HepG2 (cell line): Measurements from ENCODE around the gene KDM3B. TPM values are rescaled to one million over a fixed set of nuclear protein-coding genes. Genes with fewer than 3 reads are reported as not detected.

Experiments
- ARHGAP35 ChIP-seq: sonication (generic); formaldehyde crosslinking; IDR thresholded peaks from 2 replicates; pipeline ENCODE4 v1.9.0; 2022; ENCODE audit warnings: mild to moderate bottlenecking, inconsistent platforms, moderate library complexity, missing genetic modification reagents, borderline replicate concordance
- GPN1 ChIP-seq: sonication (generic); formaldehyde crosslinking; IDR thresholded peaks from 2 replicates; pipeline ENCODE4 v1.5.1; 2020; ENCODE audit warnings: missing genetic modification reagents, borderline replicate concordance
- HMG20A ChIP-seq: IDR thresholded peaks from 2 replicates; pipeline ENCODE4 v1.6.1; 2016; ENCODE audit warnings: borderline replicate concordance
- POGZ ChIP-seq: sonication (generic); formaldehyde crosslinking; IDR thresholded peaks from 2 replicates; pipeline ENCODE4 v1.4.0; 2020; ENCODE audit warnings: mild to moderate bottlenecking, missing genetic modification reagents
- RFXAP ChIP-seq: sonication (generic); formaldehyde crosslinking; IDR thresholded peaks from 2 replicates; pipeline ENCODE4 v1.4.0; 2020; ENCODE audit warnings: missing genetic modification reagents, borderline replicate concordance
- SMYD3 ChIP-seq: sonication (generic); formaldehyde crosslinking; IDR thresholded peaks from 2 replicates; pipeline ENCODE4 v1.8.1; 2023; ENCODE audit warnings: mild to moderate bottlenecking, missing genetic modification reagents
- SOX6 ChIP-seq, 2 experiments: fragments of 450-650 bp in 1 of 2; sonication (generic) in 1 of 2; formaldehyde crosslinking in 1 of 2; IDR thresholded peaks; 2 replicates each; pipeline versions ENCODE4 v1.4.0 to v1.6.1; 2017 to 2020; ENCODE audit warnings: antibody characterized with exemption in 1 of 2, mild to moderate bottlenecking in 1 of 2, missing genetic modification reagents in 1 of 2
- SP2 ChIP-seq: sonication (generic); formaldehyde crosslinking; IDR thresholded peaks from 2 replicates; pipeline ENCODE4 v1.5.1; 2020; ENCODE audit warnings: mild to moderate bottlenecking, missing genetic modification reagents
- THAP11 ChIP-seq: IDR thresholded peaks from 2 replicates; pipeline ENCODE4 v1.6.1; 2016; ENCODE audit warnings: missing biosample characterization, missing genetic modification reagents
- ZNF30 ChIP-seq: sonication (generic); formaldehyde crosslinking; IDR thresholded peaks from 2 replicates; pipeline ENCODE4 v1.5.0; 2020; ENCODE audit warnings: mild to moderate bottlenecking, missing genetic modification reagents
- ZNF333 ChIP-seq: sonication (generic); formaldehyde crosslinking; IDR thresholded peaks from 2 replicates; pipeline ENCODE4 v1.4.0; 2020; ENCODE audit warnings: mild to moderate bottlenecking, missing genetic modification reagents, borderline replicate concordance
- ZNF446 ChIP-seq: sonication (generic); formaldehyde crosslinking; IDR thresholded peaks from 2 replicates; pipeline ENCODE4 v1.5.0; 2020; ENCODE audit warnings: mild to moderate bottlenecking, missing genetic modification reagents
- ZNF747 ChIP-seq: sonication (generic); formaldehyde crosslinking; IDR thresholded peaks from 2 replicates; pipeline ENCODE4 v1.8.1; 2023; ENCODE audit warnings: missing genetic modification reagents, mild to moderate bottlenecking, borderline replicate concordance
- ZNF773 ChIP-seq: sonication (generic); formaldehyde crosslinking; IDR thresholded peaks from 2 replicates; pipeline ENCODE4 v1.4.0; 2020; ENCODE audit warnings: missing genetic modification reagents, borderline replicate concordance
- ZNF816 ChIP-seq: sonication (generic); formaldehyde crosslinking; IDR thresholded peaks from 2 replicates; pipeline ENCODE4 v1.8.0; 2022; ENCODE audit warnings: missing genetic modification reagents, mild to moderate bottlenecking, borderline replicate concordance
- polyA plus RNA-seq, 8 experiments: library from polyadenylated mRNA; depleted of rRNA in 3 of 8; stranded (reverse) in 7 of 8; unstranded in 1 of 8; fragments of >200 nt; fragmentation: Illumina TruSeq in 4 of 8; extraction: Trizol in 4 of 8; gene quantifications; 2 replicates each; pipeline versions ENCODE4 v1.2.1 to v1.2.3, GENCODE V29; 2011 to 2016; ENCODE audit warnings: low read depth in 4 of 8, missing spikeins in 1 of 8, mixed read lengths in 1 of 8; ENCODE audit not compliant: insufficient read depth in 1 of 8
- total RNA-seq, 5 experiments: library from RNA; depleted of rRNA; stranded (reverse); fragments of >200 nt; fragmentation: Illumina TruSeq; extraction: Trizol; gene quantifications; 2 replicates each; pipeline ENCODE4 v1.2.3, GENCODE V29; 2016; ENCODE audit warnings: low read depth in 1 of 5
- TF ChIP-seq, protein P1 (sequence below): IDR thresholded peaks from 2 replicates; pipeline ENCODE4 v1.6.1; 2016; ENCODE audit warnings: low read depth, control low read depth
- TF ChIP-seq, protein P2 (sequence below): sonication (generic); formaldehyde crosslinking; IDR thresholded peaks from 2 replicates; pipeline ENCODE4 v1.5.1; 2020; ENCODE audit warnings: missing genetic modification reagents, mild to moderate bottlenecking, borderline replicate concordance
- TF ChIP-seq, protein P3 (sequence below): IDR thresholded peaks from 2 replicates; pipeline ENCODE4 v1.6.1; 2016; ENCODE audit warnings: mild to moderate bottlenecking, missing biosample characterization, missing genetic modification reagents
- TF ChIP-seq, protein P4 (sequence below): sonication (generic); formaldehyde crosslinking; IDR thresholded peaks from 2 replicates; pipeline ENCODE4 v1.5.0; 2020; ENCODE audit warnings: mild to moderate bottlenecking, low read depth, missing genetic modification reagents, borderline replicate concordance
- TF ChIP-seq, protein P5 (sequence below): sonication (generic); formaldehyde crosslinking; IDR thresholded peaks from 2 replicates; pipeline ENCODE4 v1.4.0; 2020; ENCODE audit warnings: missing genetic modification reagents

KDM3B gene
- total and polyA plus RNA-seq, 2 of the 13 experiments (the other 11 are each of a cell fraction or from before 2014, with no cell fraction given), result 19.7 to 34.3 TPM

DNA sequence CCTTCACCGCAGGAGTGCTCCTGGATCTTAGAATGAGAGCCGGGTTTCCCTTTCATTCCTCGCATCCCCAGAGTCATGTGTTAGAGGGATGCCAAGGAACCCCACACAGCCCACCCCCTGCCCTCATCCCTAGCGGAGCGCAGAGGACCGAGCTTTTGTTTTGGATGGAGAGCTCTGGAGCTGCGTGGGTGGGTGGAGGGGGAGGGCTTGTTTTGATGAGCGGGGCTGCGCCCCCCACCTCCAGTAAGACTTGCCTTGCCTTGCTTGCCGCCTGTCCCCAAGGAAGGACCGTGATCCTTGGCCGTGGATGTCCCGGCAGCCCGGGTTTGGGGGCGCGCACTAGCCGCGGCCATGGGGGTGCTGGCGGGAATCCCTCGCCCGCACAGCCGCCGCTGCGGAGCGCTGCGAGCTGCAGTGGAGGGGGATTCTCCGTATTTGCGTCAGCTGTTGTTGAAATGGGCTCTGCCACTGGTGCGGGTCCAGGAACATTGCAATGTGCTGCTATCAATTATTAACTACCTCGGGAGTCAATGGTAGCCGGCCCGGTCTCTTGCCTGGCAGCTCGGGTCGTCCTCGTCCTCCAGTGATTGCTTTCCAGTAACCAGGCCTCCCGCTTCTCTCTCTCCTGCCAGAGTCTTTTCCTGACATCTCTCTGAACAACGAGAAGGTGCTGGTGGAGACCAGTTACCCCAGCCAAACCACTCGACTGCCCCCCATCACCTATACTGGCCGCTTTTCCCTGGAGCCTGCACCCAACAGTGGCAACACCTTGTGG, 113.8 kb downstream of the KDM3B start (continued):
- TF ChIP-seq, protein P1, sequence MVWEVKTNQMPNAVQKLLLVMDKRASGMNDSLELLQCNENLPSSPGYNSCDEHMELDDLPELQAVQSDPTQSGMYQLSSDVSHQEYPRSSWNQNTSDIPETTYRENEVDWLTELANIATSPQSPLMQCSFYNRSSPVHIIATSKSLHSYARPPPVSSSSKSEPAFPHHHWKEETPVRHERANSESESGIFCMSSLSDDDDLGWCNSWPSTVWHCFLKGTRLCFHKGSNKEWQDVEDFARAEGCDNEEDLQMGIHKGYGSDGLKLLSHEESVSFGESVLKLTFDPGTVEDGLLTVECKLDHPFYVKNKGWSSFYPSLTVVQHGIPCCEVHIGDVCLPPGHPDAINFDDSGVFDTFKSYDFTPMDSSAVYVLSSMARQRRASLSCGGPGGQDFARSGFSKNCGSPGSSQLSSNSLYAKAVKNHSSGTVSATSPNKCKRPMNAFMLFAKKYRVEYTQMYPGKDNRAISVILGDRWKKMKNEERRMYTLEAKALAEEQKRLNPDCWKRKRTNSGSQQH, result no peak
- TF ChIP-seq SP2 (no peak), ZNF747 (CRISPR knock-in tag) (no peak), ZNF30 (CRISPR knock-in tag) (no peak), GPN1 (CRISPR knock-in tag) (no peak), RFXAP (CRISPR knock-in tag) (no peak), SMYD3 (CRISPR knock-in tag) (no peak), ZNF816 (no peak), THAP11 (CRISPR knock-in tag) (peak; percentile 49; the same call in 1 of the 2 replicates), SOX6 (IDR thresholded peaks at IDR 0.05) (no peak), SOX6 (CRISPR knock-in tag; IDR thresholded peaks at IDR 0.05) (peak; percentile 30), ZNF446 (CRISPR knock-in tag) (no peak; the same call in 1 of the 2 replicates), ZNF773 (CRISPR knock-in tag) (no peak), ZNF333 (CRISPR knock-in tag) (peak; percentile 79; the same call in 1 of the 2 replicates), POGZ (CRISPR knock-in tag) (no peak), ARHGAP35 (CRISPR knock-in tag) (no peak), HMG20A (CRISPR knock-in tag) (no peak)
- TF ChIP-seq, protein P2, sequence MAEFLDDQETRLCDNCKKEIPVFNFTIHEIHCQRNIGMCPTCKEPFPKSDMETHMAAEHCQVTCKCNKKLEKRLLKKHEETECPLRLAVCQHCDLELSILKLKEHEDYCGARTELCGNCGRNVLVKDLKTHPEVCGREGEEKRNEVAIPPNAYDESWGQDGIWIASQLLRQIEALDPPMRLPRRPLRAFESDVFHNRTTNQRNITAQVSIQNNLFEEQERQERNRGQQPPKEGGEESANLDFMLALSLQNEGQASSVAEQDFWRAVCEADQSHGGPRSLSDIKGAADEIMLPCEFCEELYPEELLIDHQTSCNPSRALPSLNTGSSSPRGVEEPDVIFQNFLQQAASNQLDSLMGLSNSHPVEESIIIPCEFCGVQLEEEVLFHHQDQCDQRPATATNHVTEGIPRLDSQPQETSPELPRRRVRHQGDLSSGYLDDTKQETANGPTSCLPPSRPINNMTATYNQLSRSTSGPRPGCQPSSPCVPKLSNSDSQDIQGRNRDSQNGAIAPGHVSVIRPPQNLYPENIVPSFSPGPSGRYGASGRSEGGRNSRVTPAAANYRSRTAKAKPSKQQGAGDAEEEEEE, result no peak
- TF ChIP-seq, protein P3, sequence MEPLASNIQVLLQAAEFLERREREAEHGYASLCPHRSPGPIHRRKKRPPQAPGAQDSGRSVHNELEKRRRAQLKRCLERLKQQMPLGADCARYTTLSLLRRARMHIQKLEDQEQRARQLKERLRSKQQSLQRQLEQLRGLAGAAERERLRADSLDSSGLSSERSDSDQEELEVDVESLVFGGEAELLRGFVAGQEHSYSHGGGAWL (CRISPR knock-in tag), result 0 out of 2 replicates have a peak, but pooled peaks have one; percentile 25
- TF ChIP-seq, protein P4, sequence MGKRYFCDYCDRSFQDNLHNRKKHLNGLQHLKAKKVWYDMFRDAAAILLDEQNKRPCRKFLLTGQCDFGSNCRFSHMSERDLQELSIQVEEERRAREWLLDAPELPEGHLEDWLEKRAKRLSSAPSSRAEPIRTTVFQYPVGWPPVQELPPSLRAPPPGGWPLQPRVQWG (CRISPR knock-in tag), result no peak
- TF ChIP-seq, protein P5, sequence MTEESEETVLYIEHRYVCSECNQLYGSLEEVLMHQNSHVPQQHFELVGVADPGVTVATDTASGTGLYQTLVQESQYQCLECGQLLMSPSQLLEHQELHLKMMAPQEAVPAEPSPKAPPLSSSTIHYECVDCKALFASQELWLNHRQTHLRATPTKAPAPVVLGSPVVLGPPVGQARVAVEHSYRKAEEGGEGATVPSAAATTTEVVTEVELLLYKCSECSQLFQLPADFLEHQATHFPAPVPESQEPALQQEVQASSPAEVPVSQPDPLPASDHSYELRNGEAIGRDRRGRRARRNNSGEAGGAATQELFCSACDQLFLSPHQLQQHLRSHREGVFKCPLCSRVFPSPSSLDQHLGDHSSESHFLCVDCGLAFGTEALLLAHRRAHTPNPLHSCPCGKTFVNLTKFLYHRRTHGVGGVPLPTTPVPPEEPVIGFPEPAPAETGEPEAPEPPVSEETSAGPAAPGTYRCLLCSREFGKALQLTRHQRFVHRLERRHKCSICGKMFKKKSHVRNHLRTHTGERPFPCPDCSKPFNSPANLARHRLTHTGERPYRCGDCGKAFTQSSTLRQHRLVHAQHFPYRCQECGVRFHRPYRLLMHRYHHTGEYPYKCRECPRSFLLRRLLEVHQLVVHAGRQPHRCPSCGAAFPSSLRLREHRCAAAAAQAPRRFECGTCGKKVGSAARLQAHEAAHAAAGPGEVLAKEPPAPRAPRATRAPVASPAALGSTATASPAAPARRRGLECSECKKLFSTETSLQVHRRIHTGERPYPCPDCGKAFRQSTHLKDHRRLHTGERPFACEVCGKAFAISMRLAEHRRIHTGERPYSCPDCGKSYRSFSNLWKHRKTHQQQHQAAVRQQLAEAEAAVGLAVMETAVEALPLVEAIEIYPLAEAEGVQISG, result 0 out of 2 replicates have a peak, but pooled peaks have one; percentile 37
